Activated CD4-positive, alpha-beta T cell treated with anti-CD3 and anti-CD28 coated beads, Interleukin-2, Interleukin-4, amounts not matched to agents 100 ng/mL and 50 ng/mL, durations not matched to agents 16 hours and 8 hours (primary cell): Measurements from ENCODE around the gene RBM20.
A peak's percentile ranks its signal among the peaks of the same experiment; 100 is the strongest.
"Not testable (repeated sequence)": the region's sequence is repeated elsewhere in the genome, so short reads cannot be mapped to it uniquely, and the experiment has no call there.

Experiments used
- DNase-seq: peaks from one replicate; pipeline ENCODE4 v3.0.0-alpha.2; 2020; ENCODE audit warnings: low spot score

The RBM20 gene

GRCh38 chr10:110625951-110626855 is 17.9 kb upstream of the RBM20 start:
- DNase-seq = no peak

GRCh38 chr10:110628161-110628560 is 16.0 kb upstream of the RBM20 start:
- no peak for DNase-seq

GRCh38 chr10:110629680-110630191 is 14.4 kb upstream of the RBM20 start:
- no peak for DNase-seq

- DNase-seq = no peak
Observed at GRCh38 chr10:110631934-110632333, 12.2 kb upstream of the RBM20 start.

GRCh38 chr10:110632591-110633215 is 11.4 kb upstream of the RBM20 start:
- DNase-seq = no peak

- DNase-seq = no peak
Observed at GRCh38 chr10:110634527-110635209, 9.5 kb upstream of the RBM20 start.

GRCh38 chr10:110636572-110636931 is 7.6 kb upstream of the RBM20 start:
- no peak for DNase-seq

GRCh38 chr10:110636932-110637557 is 7.1 kb upstream of the RBM20 start:
- no peak for DNase-seq

- DNase-seq = no peak
Observed at GRCh38 chr10:110637558-110638053, 6.5 kb upstream of the RBM20 start.

- DNase-seq = no peak
Observed at GRCh38 chr10:110638319-110638718, 5.8 kb upstream of the RBM20 start.

- not testable (repeated sequence) for DNase-seq
Observed at GRCh38 chr10:110639046-110639445, 5.1 kb upstream of the RBM20 start.

- DNase-seq = not testable (repeated sequence)
Observed at GRCh38 chr10:110639858-110640257, 4.3 kb upstream of the RBM20 start.

- peak; percentile 28 for DNase-seq
Observed at GRCh38 chr10:110641256-110641655, 2.9 kb upstream of the RBM20 start.

- no peak for DNase-seq
Observed at GRCh38 chr10:110642204-110643034, 1.7 kb upstream of the RBM20 start.

- no peak for DNase-seq
Observed at GRCh38 chr10:110643035-110643652, 992 bp upstream of the RBM20 start.

GRCh38 chr10:110644598-110645462 is 694 bp downstream of the RBM20 start:
- DNase-seq = no peak

GRCh38 chr10:110646417-110647135 is 2.4 kb downstream of the RBM20 start:
- no peak for DNase-seq

GRCh38 chr10:110647136-110647430 is 2.9 kb downstream of the RBM20 start:
- no peak for DNase-seq

- no peak for DNase-seq
Observed at GRCh38 chr10:110648692-110649346, 4.7 kb downstream of the RBM20 start.
